CD4-positive, CD25-positive, alpha-beta regulatory T cell (primary cell): ENCODE measurements around the gene FAM236B. TPM values are rescaled to one million over a fixed set of nuclear protein-coding genes. Genes with fewer than 3 reads are reported as not detected.

ENCODE experiments used
- polyA plus RNA-seq, 4 donors: library from polyadenylated mRNA; unstranded; fragments of 300-500 nt; fragmentation: Illumina TruSeq; gene quantifications; one replicate each; pipeline ENCODE4 v1.2.3, GENCODE V29; 2021
- total RNA-seq: library from RNA; stranded (reverse); gene quantifications from one replicate; pipeline ENCODE4 v1.2.3, GENCODE V29; 2022

Gene FAM236B
- total and polyA plus RNA-seq, 5 donors from 2014 or later = not detected

Other genes starting within 250 kb of the FAM236B start
- 21.7 TPM for gene HDAC8, start 209.8 kb downstream of the FAM236B start, total RNA-seq
- 10 to 100 TPM; 14.0 to 22.4 (median 16.1) TPM for gene HDAC8, start 209.8 kb downstream of the FAM236B start, polyA plus RNA-seq
- gene PHKA1, start 68.4 kb downstream of the FAM236B start, total RNA-seq = 0.30 TPM
- gene PHKA1, start 68.4 kb downstream of the FAM236B start, polyA plus RNA-seq = under 1 TPM in 1 of 4 donors, not detected in 3; 0.08 TPM
- 1.3 TPM for gene DMRTC1B, start 5.8 kb downstream of the FAM236B start, total RNA-seq
- gene DMRTC1B, start 5.8 kb downstream of the FAM236B start, polyA plus RNA-seq = 1 to 10 TPM in 1 of 4 donors, under 1 TPM in 3; 0.31 to 1.7 (median 0.47) TPM
- gene FAM236D, start 25.6 kb upstream of the FAM236B start, total RNA-seq = not detected
- not detected for gene FAM236D, start 25.6 kb upstream of the FAM236B start, polyA plus RNA-seq
- not detected for gene FAM236C, start 130.0 kb upstream of the FAM236B start, total RNA-seq
- gene FAM236C, start 130.0 kb upstream of the FAM236B start, polyA plus RNA-seq = not detected
- not detected for gene FAM236A, start 155.5 kb upstream of the FAM236B start, total RNA-seq
- gene FAM236A, start 155.5 kb upstream of the FAM236B start, polyA plus RNA-seq = not detected
- gene DMRTC1, start 161.2 kb upstream of the FAM236B start, total RNA-seq = not detected
- under 1 TPM in 2 of 4 donors, not detected in 2; 0.21 to 0.26 TPM for gene DMRTC1, start 161.2 kb upstream of the FAM236B start, polyA plus RNA-seq
- not detected for gene PABPC1L2B, start 220.3 kb upstream of the FAM236B start, total RNA-seq
- gene PABPC1L2B, start 220.3 kb upstream of the FAM236B start, polyA plus RNA-seq = not detected